Calu3 (cell line): ENCODE data around the gene MYH10. TPM values are rescaled to one million over a fixed set of nuclear protein-coding genes. Genes with fewer than 3 reads are reported as not detected.

Experiments
- BruUV-seq: library from RNA; stranded (reverse); fragments of 400-500 nt; replicated peaks from 2 replicates; lab custom pipeline; 2021; lab: Mats Ljungman, UMichigan
- CTCF ChIA-PET: fragments of 300-600 bp; sonication (Branson Sonifier 250); formaldehyde crosslinking; loops from one replicate; lab custom pipeline; 2022; ENCODE audit warnings: antibody characterized with exemption; lab: Charles Lee
- DNase-seq: peaks from one replicate; pipeline ENCODE4 v3.0.0; 2022
- H3K27ac Mint-ChIP-seq: one replicate; pipeline ENCODE4 v1.8.0; 2022; ENCODE audit warnings: mixed read lengths; ENCODE audit not compliant: unreplicated experiment
- H3K27me3 Mint-ChIP-seq: one replicate; pipeline ENCODE4 v1.8.0; 2022; ENCODE audit warnings: mixed read lengths; ENCODE audit not compliant: unreplicated experiment
- H3K36me3 Mint-ChIP-seq: one replicate; pipeline ENCODE4 v1.8.0; 2022; ENCODE audit warnings: mild to moderate bottlenecking, moderate library complexity, mixed read lengths; ENCODE audit not compliant: insufficient read depth, unreplicated experiment
- H3K4me1 Mint-ChIP-seq: one replicate; pipeline ENCODE4 v1.8.0; 2022; ENCODE audit warnings: mild to moderate bottlenecking, low read depth, mixed read lengths; ENCODE audit not compliant: unreplicated experiment
- H3K4me3 Mint-ChIP-seq: one replicate; pipeline ENCODE4 v1.8.0; 2022; ENCODE audit warnings: mild to moderate bottlenecking, low read depth, moderate library complexity, mixed read lengths; ENCODE audit not compliant: unreplicated experiment
- H3K9me3 Mint-ChIP-seq: one replicate; pipeline ENCODE4 v1.8.0; 2022; ENCODE audit warnings: low read depth, mixed read lengths; ENCODE audit not compliant: unreplicated experiment
- intact Hi-C: fragments of 100-400 bp; cut with micrococcal nuclease; formaldehyde crosslinking; loops from one replicate; pipeline ENCODE4 v1.10.0; 2022; ENCODE audit not compliant: unreplicated experiment
- total RNA-seq: library from RNA; stranded (reverse); gene quantifications from 2 replicates; pipeline ENCODE4 v1.2.3, GENCODE V29; 2022
- TF ChIP-seq, protein P1 (sequence below): fragments of 200-600 bp; IDR thresholded peaks from one replicate; pipeline ENCODE4 v1.8.0; 2022; ENCODE audit warnings: antibody characterized with exemption; ENCODE audit not compliant: unreplicated experiment

MYH10 gene
- total RNA-seq, 1 experiment from 2014 or later, result 37.0 TPM

GRCh38 chr17:8580952-8581658, 49.4 kb downstream of the MYH10 start:
- no peaks in the 10 kb centered on the region for H3K27me3 Mint-ChIP-seq
- TF ChIP-seq, protein P1, sequence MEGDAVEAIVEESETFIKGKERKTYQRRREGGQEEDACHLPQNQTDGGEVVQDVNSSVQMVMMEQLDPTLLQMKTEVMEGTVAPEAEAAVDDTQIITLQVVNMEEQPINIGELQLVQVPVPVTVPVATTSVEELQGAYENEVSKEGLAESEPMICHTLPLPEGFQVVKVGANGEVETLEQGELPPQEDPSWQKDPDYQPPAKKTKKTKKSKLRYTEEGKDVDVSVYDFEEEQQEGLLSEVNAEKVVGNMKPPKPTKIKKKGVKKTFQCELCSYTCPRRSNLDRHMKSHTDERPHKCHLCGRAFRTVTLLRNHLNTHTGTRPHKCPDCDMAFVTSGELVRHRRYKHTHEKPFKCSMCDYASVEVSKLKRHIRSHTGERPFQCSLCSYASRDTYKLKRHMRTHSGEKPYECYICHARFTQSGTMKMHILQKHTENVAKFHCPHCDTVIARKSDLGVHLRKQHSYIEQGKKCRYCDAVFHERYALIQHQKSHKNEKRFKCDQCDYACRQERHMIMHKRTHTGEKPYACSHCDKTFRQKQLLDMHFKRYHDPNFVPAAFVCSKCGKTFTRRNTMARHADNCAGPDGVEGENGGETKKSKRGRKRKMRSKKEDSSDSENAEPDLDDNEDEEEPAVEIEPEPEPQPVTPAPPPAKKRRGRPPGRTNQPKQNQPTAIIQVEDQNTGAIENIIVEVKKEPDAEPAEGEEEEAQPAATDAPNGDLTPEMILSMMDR, result no peak
- intact Hi-C loops, result no loop called here
- peaks cover 4% of the 10 kb centered on the region for H3K36me3 Mint-ChIP-seq
- H3K4me1 Mint-ChIP-seq, result no peaks in the 10 kb centered on the region
- DNase-seq, result no peak
- no peak overlapping the region for H3K27ac Mint-ChIP-seq
- no peak overlapping the region for H3K4me3 Mint-ChIP-seq
- H3K9me3 Mint-ChIP-seq, result no peaks in the 10 kb centered on the region
- CTCF ChIA-PET, result no interaction called here
- BruUV-seq, result no TSS peak

DNA sequence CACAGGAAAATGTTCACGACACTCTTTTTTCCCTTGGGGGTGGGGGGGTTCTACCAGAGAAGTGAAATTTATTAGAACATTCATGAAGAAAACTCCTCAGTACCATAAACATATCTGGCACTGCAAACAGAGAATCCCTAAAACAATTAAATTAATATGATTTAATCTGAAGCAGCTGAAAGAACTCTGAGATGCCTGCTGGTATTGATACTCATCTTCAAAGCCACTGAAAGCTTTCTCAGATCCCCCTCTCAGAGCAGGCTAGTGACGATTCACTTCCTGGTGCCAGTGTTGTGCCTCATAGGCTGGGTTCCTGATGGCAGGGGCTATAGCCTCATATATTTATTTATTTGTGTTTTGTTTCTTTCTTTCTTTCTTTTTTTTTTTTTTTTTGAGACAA, 52.7 kb downstream of the MYH10 start:
- Mint-ChIP-seq H3K27ac (no peak overlapping the region), H3K4me1 (no peaks in the 10 kb centered on the region), H3K36me3 (peaks cover 4% of the 10 kb centered on the region), H3K4me3 (no peak overlapping the region), H3K27me3 (no peaks in the 10 kb centered on the region), H3K9me3 (no peaks in the 10 kb centered on the region)
- DNase-seq, result no peak
- CTCF ChIA-PET, result interaction anchor here (0.7 kb wide), 1 partner anchor 9 kb away, joined by 3 read pairs; no protein-coding TSS in a partner anchor
- intact Hi-C loops, result no loop called here
- TF ChIP-seq, protein P1, result no peak
- no TSS peak for BruUV-seq

- CTCF ChIA-PET, result no interaction called here
- TF ChIP-seq, protein P1, result no peak
- H3K36me3 Mint-ChIP-seq, result peaks cover 4% of the 10 kb centered on the region
- H3K27ac Mint-ChIP-seq, result no peak overlapping the region
- BruUV-seq, result no TSS peak
- DNase-seq, result no peak
- no peaks in the 10 kb centered on the region for H3K9me3 Mint-ChIP-seq
- intact Hi-C loops, result no loop called here
- no peaks in the 10 kb centered on the region for H3K27me3 Mint-ChIP-seq
- no peaks in the 10 kb centered on the region for H3K4me1 Mint-ChIP-seq
- H3K4me3 Mint-ChIP-seq, result no peak overlapping the region
Observed at GRCh38 chr17:8576559-8577294, 53.8 kb downstream of the MYH10 start.

DNA sequence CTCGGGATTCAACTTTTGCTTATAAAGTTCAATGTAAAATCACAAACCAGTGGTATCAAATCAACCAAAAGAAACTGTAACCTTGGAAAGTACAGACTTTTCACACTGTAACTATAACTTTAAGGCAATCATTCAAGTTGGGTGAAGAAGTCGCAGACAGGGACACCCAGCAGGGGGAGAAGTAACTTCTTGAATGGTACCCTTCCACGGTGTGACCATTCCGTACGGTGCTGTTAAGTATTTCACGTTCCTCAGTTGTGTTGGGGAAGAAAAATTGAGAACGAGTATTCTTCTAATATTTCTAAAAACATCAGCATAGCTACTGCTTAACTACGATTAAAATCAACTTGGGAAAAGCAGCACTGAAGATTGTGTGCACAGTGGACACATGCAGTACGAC, 55.8 kb downstream of the MYH10 start:
- intact Hi-C loops, result no loop called here
- no peaks in the 10 kb centered on the region for H3K9me3 Mint-ChIP-seq
- no peak overlapping the region for H3K27ac Mint-ChIP-seq
- no TSS peak for BruUV-seq
- CTCF ChIA-PET, result no interaction called here
- H3K27me3 Mint-ChIP-seq, result no peaks in the 10 kb centered on the region
- peaks cover 4% of the 10 kb centered on the region for H3K36me3 Mint-ChIP-seq
- no peak for DNase-seq
- TF ChIP-seq, protein P1, result no peak
- H3K4me1 Mint-ChIP-seq, result no peaks in the 10 kb centered on the region
- H3K4me3 Mint-ChIP-seq, result no peak overlapping the region
